Measurements from ENCODE around the gene GPR149. TPM values are rescaled to one million over a fixed set of nuclear protein-coding genes. Genes with fewer than 3 reads are reported as not detected.

Gene GPR149
- total RNA-seq, 2 experiments from 2014 or later, result not detected

GRCh38 chr3:154310840-154311239 lies 119.2 kb downstream of the GPR149 start:
- peaks cover 44% of the 10 kb centered on the region for H3K36me3 Mint-ChIP-seq
- no peak overlapping the region for H3K27ac Mint-ChIP-seq
- peaks cover 24% of the 10 kb centered on the region for H3K4me1 Mint-ChIP-seq
- H3K4me3 Mint-ChIP-seq, result no peak overlapping the region
- H3K9me3 Mint-ChIP-seq, result no peaks in the 10 kb centered on the region
- DNase-seq, result no peak
- H3K27me3 Mint-ChIP-seq, result no peaks in the 10 kb centered on the region

GRCh38 chr3:154307363-154307762 lies 122.6 kb downstream of the GPR149 start:
- peaks cover 24% of the 10 kb centered on the region for H3K36me3 Mint-ChIP-seq
- peaks cover 17% of the 10 kb centered on the region for H3K4me1 Mint-ChIP-seq
- no peak overlapping the region for H3K4me3 Mint-ChIP-seq
- H3K27ac Mint-ChIP-seq, result peak overlapping the region; percentile 38
- no peaks in the 10 kb centered on the region for H3K9me3 Mint-ChIP-seq
- DNase-seq, result no peak
- no peaks in the 10 kb centered on the region for H3K27me3 Mint-ChIP-seq

- Mint-ChIP-seq H3K27me3 (no peaks in the 10 kb centered on the region), H3K9me3 (no peaks in the 10 kb centered on the region), H3K4me3 (no peak overlapping the region), H3K36me3 (peaks cover 32% of the 10 kb centered on the region), H3K4me1 (peaks cover 17% of the 10 kb centered on the region), H3K27ac (no peak overlapping the region)
- no peak for DNase-seq
These were observed 125.1 kb downstream of the GPR149 start for GRCh38 chr3:154304936-154305335.

- H3K4me3 Mint-ChIP-seq, result no peak overlapping the region
- no peaks in the 10 kb centered on the region for H3K9me3 Mint-ChIP-seq
- no peak overlapping the region for H3K27ac Mint-ChIP-seq
- no peak for DNase-seq
- peaks cover 29% of the 10 kb centered on the region for H3K36me3 Mint-ChIP-seq
- H3K27me3 Mint-ChIP-seq, result no peaks in the 10 kb centered on the region
- H3K4me1 Mint-ChIP-seq, result peaks cover 14% of the 10 kb centered on the region
These were observed 125.7 kb downstream of the GPR149 start for GRCh38 chr3:154304116-154304786.

GRCh38 chr3:154301561-154301960 lies 128.4 kb downstream of the GPR149 start:
- peaks cover 1% of the 10 kb centered on the region for H3K4me1 Mint-ChIP-seq
- no peak overlapping the region for H3K4me3 Mint-ChIP-seq
- no peak for DNase-seq
- H3K9me3 Mint-ChIP-seq, result no peaks in the 10 kb centered on the region
- no peaks in the 10 kb centered on the region for H3K27me3 Mint-ChIP-seq
- H3K36me3 Mint-ChIP-seq, result peaks cover 27% of the 10 kb centered on the region
- no peak overlapping the region for H3K27ac Mint-ChIP-seq

GRCh38 chr3:154294016-154294415 lies 136.0 kb downstream of the GPR149 start:
- DNase-seq, result no peak
- no peak overlapping the region for H3K4me3 Mint-ChIP-seq
- no peaks in the 10 kb centered on the region for H3K27me3 Mint-ChIP-seq
- H3K4me1 Mint-ChIP-seq, result peaks cover 1% of the 10 kb centered on the region
- H3K27ac Mint-ChIP-seq, result no peak overlapping the region
- H3K9me3 Mint-ChIP-seq, result no peaks in the 10 kb centered on the region
- H3K36me3 Mint-ChIP-seq, result peaks cover 37% of the 10 kb centered on the region

GRCh38 chr3:154290187-154290586 lies 139.8 kb downstream of the GPR149 start:
- no peaks in the 10 kb centered on the region for H3K27me3 Mint-ChIP-seq
- DNase-seq, result no peak
- H3K36me3 Mint-ChIP-seq, result peaks cover 32% of the 10 kb centered on the region
- H3K27ac Mint-ChIP-seq, result no peak overlapping the region
- peaks cover 1% of the 10 kb centered on the region for H3K4me1 Mint-ChIP-seq
- H3K4me3 Mint-ChIP-seq, result no peak overlapping the region
- H3K9me3 Mint-ChIP-seq, result no peaks in the 10 kb centered on the region

Other genes with a start within 250 kb of the GPR149 start
- 10 to 100 TPM; 79.1 to 82.2 TPM for gene DHX36, start 105.7 kb downstream of the GPR149 start, total RNA-seq